HCT116 (cell line): ENCODE data around the gene ECE1. TPM values are rescaled to one million over a fixed set of nuclear protein-coding genes. Genes with fewer than 3 reads are reported as not detected.

Experiments used
- ATAC-seq: fragments of 200-7000 bp; cut with Tn5 transposase; 2 replicates; pipeline ENCODE4 v1.9.1; 2020; ENCODE audit warnings: mild to moderate bottlenecking, moderate library complexity
- BruUV-seq: library from RNA; stranded (reverse); fragments of 400-500 nt; replicated peaks from 2 replicates; lab custom pipeline; 2021; lab: Mats Ljungman, UMichigan
- CTCF ChIA-PET: fragments of 300-600 bp; sonication (Branson Sonifier 250); formaldehyde crosslinking; loops from one replicate; lab custom pipeline; 2021; ENCODE audit warnings: antibody characterized with exemption; lab: Charles Lee
- POLR2A ChIA-PET: fragments of 300-600, 350-600 bp; sonication (Branson Sonifier 250); formaldehyde crosslinking; loops from one replicate; lab custom pipeline; 2021; ENCODE audit warnings: antibody characterized with exemption; lab: Charles Lee
- RAD21 ChIA-PET, 2 experiments: fragments of 300-600 bp; sonication (Branson Sonifier 250); formaldehyde crosslinking; loops; one replicate each; lab custom pipeline; 2023; ENCODE audit warnings: low total read pairs in 2 of 2; ENCODE audit not compliant: uncharacterized antibody in 2 of 2, unreplicated experiment in 2 of 2, low non-redundant PET in 1 of 2; lab: Charles Lee
- DNase-seq: peaks from one replicate; pipeline ENCODE4 v3.0.0-alpha.2; 2010; ENCODE audit warnings: low read depth, low spot score
- H2AFZ ChIP-seq: fragments of 200-600 bp; shearing (Covaris generic), sonication (generic); 2 replicates; pipeline ENCODE4 v1.6.1; 2017; ENCODE audit warnings: low read depth, mixed run types, mixed read lengths, antibody characterized with exemption, low read length; ENCODE audit not compliant: poor library complexity, severe bottlenecking
- H3K27ac ChIP-seq: 2 replicates; pipeline ENCODE4 v1.5.1; 2012; ENCODE audit warnings: low read depth, low read length
- H3K27me3 ChIP-seq: fragments of 200-600 bp; sonication (generic); 2 replicates; pipeline ENCODE4 v1.6.1; 2016; ENCODE audit warnings: mixed run types, low read length, mixed read lengths; ENCODE audit not compliant: insufficient read depth
- H3K36me3 ChIP-seq, 2 experiments: fragments of 200-500 bp in 1 of 2; fragments of 200-600 bp in 1 of 2; sonication (Bioruptor generic) in 1 of 2; sonication (generic) in 1 of 2; 2 replicates each; pipeline versions ENCODE4 v1.5.1 to v1.6.1; 2014 to 2016; ENCODE audit warnings: low read length in 2 of 2, inconsistent platforms in 1 of 2, mixed read lengths in 1 of 2, mixed run types in 1 of 2; ENCODE audit not compliant: insufficient read depth in 2 of 2, control insufficient read depth in 1 of 2
- H3K4me1 ChIP-seq, 2 experiments: fragments of 200-600 bp in 1 of 2; sonication (generic) in 1 of 2; 2 replicates each; pipeline versions ENCODE4 v1.5.1 to v1.6.1; 2012 to 2017; ENCODE audit warnings: low read length in 2 of 2, inconsistent platforms in 1 of 2, mild to moderate bottlenecking in 1 of 2, mixed read lengths in 1 of 2, mixed run types in 1 of 2, moderate library complexity in 1 of 2; ENCODE audit not compliant: insufficient read depth in 2 of 2, control insufficient read depth in 1 of 2
- H3K4me2 ChIP-seq: fragments of 200-600 bp; sonication (generic); 2 replicates; pipeline ENCODE4 v1.6.1; 2017; ENCODE audit warnings: mixed run types, low read length, mixed read lengths
- H3K4me3 ChIP-seq, 2 experiments: fragments of 200-600 bp in 1 of 2; sonication (generic) in 1 of 2; replicated peaks in 1 of 2; 2 replicates each; pipeline ENCODE4 v1.5.1; 2011 to 2016; ENCODE audit warnings: low read length in 2 of 2, control low read depth in 1 of 2, low read depth in 1 of 2, mild to moderate bottlenecking in 1 of 2, mixed read lengths in 1 of 2, mixed run types in 1 of 2
- H3K79me2 ChIP-seq: fragments of 200-600 bp; sonication (generic); 2 replicates; pipeline ENCODE4 v1.6.1; 2017; ENCODE audit warnings: mild to moderate bottlenecking, mixed run types, low read length, moderate library complexity, mixed read lengths; ENCODE audit not compliant: insufficient read depth
- H3K9ac ChIP-seq: fragments of 200-600 bp; sonication (generic); 2 replicates; pipeline ENCODE4 v1.6.1; 2016; ENCODE audit warnings: low read length, mixed read lengths
- H3K9me2 ChIP-seq: fragments of 200-600 bp; sonication (generic), shearing (Covaris generic); 2 replicates; pipeline ENCODE4 v1.6.1; 2017; ENCODE audit warnings: mixed run types, mild to moderate bottlenecking, moderate library complexity; ENCODE audit not compliant: insufficient read depth
- H3K9me3 ChIP-seq, 2 experiments: fragments of 200-500 bp in 1 of 2; fragments of 200-600 bp in 1 of 2; sonication (Bioruptor generic) in 1 of 2; sonication (generic) in 1 of 2; 2 replicates each; pipeline ENCODE4 v1.6.1; 2014 to 2017; ENCODE audit warnings: low read length in 2 of 2, mixed read lengths in 2 of 2, inconsistent platforms in 1 of 2, low read depth in 1 of 2, mild to moderate bottlenecking in 1 of 2, mixed run types in 1 of 2, moderate library complexity in 1 of 2; ENCODE audit not compliant: control insufficient read depth in 1 of 2, insufficient read depth in 1 of 2
- H4K20me1 ChIP-seq: fragments of 200-600 bp; sonication (generic), shearing (Covaris generic); 2 replicates; pipeline ENCODE4 v1.6.1; 2017; ENCODE audit warnings: mixed run types, mild to moderate bottlenecking, moderate library complexity; ENCODE audit not compliant: insufficient read depth
- CBX3 ChIP-seq: IDR thresholded peaks from 2 replicates; pipeline ENCODE4 v1.6.1; 2012; ENCODE audit warnings: low read depth
- ELF1 ChIP-seq: IDR thresholded peaks from 2 replicates; pipeline ENCODE4 v1.6.1; 2012; ENCODE audit warnings: low read depth, borderline replicate concordance
- EZH2phosphoT487 ChIP-seq: fragments of 200-600 bp; IDR thresholded peaks from 2 replicates; pipeline ENCODE4 v1.6.1; 2018; ENCODE audit warnings: antibody characterized with exemption, borderline replicate concordance
- FOSL1 ChIP-seq: IDR thresholded peaks from 2 replicates; pipeline ENCODE4 v1.6.1; 2012; ENCODE audit warnings: low read depth
- JUND ChIP-seq: IDR thresholded peaks from 2 replicates; pipeline ENCODE4 v1.6.1; 2012
- MAX ChIP-seq: IDR thresholded peaks from 2 replicates; pipeline ENCODE4 v1.6.1; 2012
- POLR2A ChIP-seq: IDR thresholded peaks from 2 replicates; pipeline ENCODE4 v1.7.0; 2011; ENCODE audit warnings: borderline replicate concordance; ENCODE audit not compliant: insufficient read depth, insufficient read length; ENCODE audit errors: extremely low read depth
- REST ChIP-seq: IDR thresholded peaks from 2 replicates; pipeline ENCODE4 v1.6.1; 2012; ENCODE audit warnings: low read depth
- SIN3A ChIP-seq: IDR thresholded peaks from 2 replicates; pipeline ENCODE4 v1.6.1; 2012; ENCODE audit warnings: low read depth
- SP1 ChIP-seq: IDR thresholded peaks from 2 replicates; pipeline ENCODE4 v1.6.1; 2012; ENCODE audit warnings: low read depth
- SRF ChIP-seq: IDR thresholded peaks from 2 replicates; pipeline ENCODE4 v1.6.1; 2012; ENCODE audit warnings: low read depth
- TCF7L2 ChIP-seq: IDR thresholded peaks from 2 replicates; pipeline ENCODE4 v1.7.0; 2011; ENCODE audit warnings: borderline replicate concordance, inconsistent platforms; ENCODE audit not compliant: insufficient read depth, insufficient read length; ENCODE audit errors: extremely low read depth
- YY1 ChIP-seq: IDR thresholded peaks from 2 replicates; pipeline ENCODE4 v1.6.1; 2011; ENCODE audit warnings: low read length, low read depth, moderate library complexity, mild to moderate bottlenecking; ENCODE audit not compliant: insufficient replicate concordance; ENCODE audit errors: extremely low read depth
- ZBTB33 ChIP-seq: IDR thresholded peaks from 2 replicates; pipeline ENCODE4 v1.6.1; 2011; ENCODE audit warnings: mild to moderate bottlenecking, low read length, moderate library complexity; ENCODE audit not compliant: insufficient replicate concordance; ENCODE audit errors: extremely low read depth
- ZFX ChIP-seq: fragments of 450-650 bp; IDR thresholded peaks from 2 replicates; pipeline ENCODE4 v1.6.1; 2017
- intact Hi-C: fragments of 100-400 bp; cut with micrococcal nuclease; formaldehyde crosslinking; loops from 2 replicates; pipeline ENCODE4 v1.10.0; 2022
- total RNA-seq: library from RNA; stranded (reverse); gene quantifications from one replicate; pipeline ENCODE4 v1.2.1, GENCODE V29; 2021; ENCODE audit not compliant: unreplicated experiment

The ECE1 gene
- total RNA-seq, 1 experiment from 2014 or later = 66.8 TPM

- no peak overlapping the region for H3K4me3 ChIP-seq
- no peak overlapping the region for H3K27ac ChIP-seq
- POLR2A ChIA-PET = interaction anchor here (2.2 to 3.5 kb wide), 2 partner anchors 8 to 12 kb away, joined by 5 to 17 read pairs; no protein-coding TSS in a partner anchor
- no peaks in the 10 kb centered on the region for H3K36me3 ChIP-seq
- DNase-seq (no peak), ATAC-seq (no peak)
- TF ChIP-seq JUND (no peak), SP1 (no peak), MAX (no peak), POLR2A (no peak), ZBTB33 (no peak), YY1 (no peak), SIN3A (no peak), EZH2phosphoT487 (no peak), FOSL1 (no peak), TCF7L2 (no peak), REST (no peak), CBX3 (no peak), SRF (no peak), ELF1 (no peak), ZFX (no peak)
- no peak overlapping the region for H3K4me2 ChIP-seq
- H3K9ac ChIP-seq = no peak overlapping the region
- BruUV-seq = no TSS peak
- peaks cover 56 to 72% of the 10 kb centered on the region in 2 experiments for H3K4me1 ChIP-seq
- H3K9me3 ChIP-seq = no peaks in the 10 kb centered on the region
- RAD21 ChIA-PET = no interaction called here
- H3K27me3 ChIP-seq = no peaks in the 10 kb centered on the region
- CTCF ChIA-PET = interaction anchor here (3.1 to 3.6 kb wide), 2 partner anchors 67 to 82 kb away, joined by 13 read pairs; no protein-coding TSS in a partner anchor
- H3K79me2 ChIP-seq = peaks cover 81% of the 10 kb centered on the region
- no peaks in the 10 kb centered on the region for H4K20me1 ChIP-seq
- intact Hi-C loops = no loop called here
- no peaks in the 10 kb centered on the region for H3K9me2 ChIP-seq
- H2AFZ ChIP-seq = no peak overlapping the region
These were observed 46.8 kb upstream of the ECE1 start for GRCh38 chr1:21337010-21337437.
